HG03342 (cell line): Measurements from ENCODE around the gene ZNF230.

Experiments used
- ATAC-seq: cut with Tn5 transposase; IDR thresholded peaks from one replicate; pipeline ENCODE4 v1.9.1; 2021; ENCODE audit warnings: mild to moderate bottlenecking, moderate library complexity; ENCODE audit not compliant: unreplicated experiment

ZNF230 gene

DNA sequence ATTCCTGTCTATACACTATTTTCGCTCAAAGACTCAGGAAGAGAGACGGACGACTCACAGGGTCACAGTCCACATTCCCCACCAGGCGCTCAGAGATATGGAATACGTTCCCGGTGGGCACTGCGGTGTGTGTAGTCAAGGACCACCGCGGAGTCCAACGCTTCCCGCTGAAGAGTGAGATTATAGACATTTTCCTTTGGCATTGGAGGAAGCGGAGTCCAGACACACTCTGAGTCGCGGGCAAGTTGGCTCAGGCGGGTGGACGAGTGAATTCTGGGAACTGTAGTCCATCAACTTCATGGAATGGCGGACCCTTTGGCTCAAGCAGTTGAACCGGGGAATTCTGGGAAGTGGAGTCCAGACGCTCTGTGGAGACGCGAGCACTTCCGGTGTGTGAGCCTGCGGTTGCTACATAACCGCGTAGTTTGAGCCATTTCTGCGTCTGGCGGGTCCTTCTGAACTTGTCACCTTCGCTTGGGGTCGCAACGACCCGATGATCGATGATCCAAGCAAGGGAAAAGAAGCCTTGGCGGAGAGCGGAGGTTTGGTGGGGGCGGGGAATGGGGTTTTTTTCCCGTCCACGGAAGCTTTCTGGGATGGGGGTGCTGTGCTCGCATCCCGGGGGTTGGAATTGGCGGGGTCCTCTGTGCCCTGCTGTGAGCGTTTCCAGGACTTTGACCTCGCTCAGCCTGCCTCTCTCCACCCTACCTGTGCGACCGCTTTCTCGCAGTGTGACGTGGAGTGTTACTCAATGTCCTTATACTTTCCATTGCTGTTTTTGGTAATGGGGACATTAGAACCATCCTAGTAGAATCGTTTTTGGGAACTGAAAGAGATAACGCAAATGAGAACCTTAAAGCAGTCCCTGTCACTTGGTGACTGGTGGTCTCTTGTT is at the start of gene ZNF230:
Gene ZNF230 (plus strand): TSS at position 392 of the 895 bp plus-strand sequence. CDS start 4,122 bp downstream, outside the sequence.
- peak; percentile 92 for ATAC-seq

- no peak for ATAC-seq
These were observed 45.9 kb upstream of the ZNF230 start for GRCh38 chr19:43956827-43957226.

DNA sequence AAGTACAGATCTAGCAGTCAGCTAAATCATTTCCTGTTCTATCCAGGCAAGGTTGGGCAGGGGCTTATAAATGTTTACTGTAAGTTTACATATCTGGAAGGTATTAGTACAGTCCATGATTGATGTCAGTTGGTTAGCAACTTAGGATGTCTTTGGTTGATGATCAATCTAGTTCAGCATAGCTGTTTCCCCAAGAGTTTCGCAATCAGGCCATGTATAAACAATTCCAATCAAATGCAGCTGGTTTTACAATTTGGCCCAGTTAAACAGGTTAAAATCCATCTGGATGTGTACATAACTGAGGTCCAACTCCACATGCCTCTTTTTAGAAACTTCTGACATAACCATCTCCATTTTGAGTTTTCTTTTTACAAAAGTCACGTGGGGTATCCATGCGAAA is 44.9 kb upstream of the ZNF230 start:
- ATAC-seq = no peak

GRCh38 chr19:43960411-43960810 is 42.3 kb upstream of the ZNF230 start:
- no peak for ATAC-seq

DNA sequence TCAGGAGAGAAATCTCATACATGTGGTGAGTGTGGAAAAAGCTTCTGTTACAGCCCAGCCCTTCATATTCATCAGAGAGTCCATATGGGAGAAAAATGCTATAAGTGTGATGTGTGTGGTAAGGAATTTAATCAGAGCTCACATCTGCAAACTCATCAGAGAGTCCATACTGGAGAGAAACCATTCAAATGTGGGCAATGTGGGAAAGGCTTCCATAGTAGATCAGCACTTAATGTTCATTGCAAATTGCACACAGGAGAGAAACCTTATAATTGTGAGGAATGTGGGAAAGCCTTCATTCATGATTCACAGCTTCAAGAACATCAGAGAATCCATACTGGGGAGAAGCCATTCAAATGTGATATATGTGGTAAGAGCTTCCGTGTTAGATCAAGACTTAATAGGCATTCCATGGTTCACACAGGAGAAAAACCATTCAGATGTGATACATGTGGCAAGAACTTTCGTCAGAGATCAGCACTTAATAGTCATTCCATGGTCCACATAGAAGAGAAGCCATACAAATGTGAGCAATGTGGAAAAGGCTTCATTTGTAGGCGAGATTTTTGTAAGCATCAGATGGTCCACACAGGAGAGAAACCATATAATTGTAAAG is 36.6 kb upstream of the ZNF230 start:
- ATAC-seq = no peak

GRCh38 chr19:43976732-43977131 is 26.0 kb upstream of the ZNF230 start:
- ATAC-seq = no peak

DNA sequence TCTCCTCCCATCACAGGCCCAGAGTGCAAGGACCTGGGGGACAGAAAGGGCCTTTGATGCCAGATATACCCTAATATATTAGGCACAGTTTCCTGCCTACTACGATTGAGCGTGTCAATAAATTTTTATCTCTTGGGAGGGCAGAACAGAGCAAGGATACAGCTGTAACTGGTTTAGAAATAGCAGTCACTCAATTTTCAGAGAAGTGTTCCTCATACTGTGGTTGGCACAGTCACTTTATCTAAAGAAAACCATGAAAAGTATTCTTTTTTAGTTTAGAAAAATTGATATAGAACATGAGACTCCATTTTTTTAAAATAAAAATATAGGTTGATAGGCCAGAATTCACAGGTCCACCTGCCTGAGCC is 19.2 kb upstream of the ZNF230 start:
- ATAC-seq = peak; percentile 13

- ATAC-seq = peak; percentile 89
These were observed 18.7 kb upstream of the ZNF230 start, which contains the start of gene ZNF155 for GRCh38 chr19:43983912-43984686. Gene ZNF155 (plus strand): TSS chr19:43984188. CDS start chr19:43988544, 4,356 bp downstream.

GRCh38 chr19:43984687-43985000 is 18.1 kb upstream of the ZNF230 start:
- ATAC-seq = no peak

- no peak for ATAC-seq
These were observed 5.0 kb upstream of the ZNF230 start for GRCh38 chr19:43997631-43998290.

GRCh38 chr19:44002212-44002565 is 568 bp upstream of the ZNF230 start:
- ATAC-seq = no peak

DNA sequence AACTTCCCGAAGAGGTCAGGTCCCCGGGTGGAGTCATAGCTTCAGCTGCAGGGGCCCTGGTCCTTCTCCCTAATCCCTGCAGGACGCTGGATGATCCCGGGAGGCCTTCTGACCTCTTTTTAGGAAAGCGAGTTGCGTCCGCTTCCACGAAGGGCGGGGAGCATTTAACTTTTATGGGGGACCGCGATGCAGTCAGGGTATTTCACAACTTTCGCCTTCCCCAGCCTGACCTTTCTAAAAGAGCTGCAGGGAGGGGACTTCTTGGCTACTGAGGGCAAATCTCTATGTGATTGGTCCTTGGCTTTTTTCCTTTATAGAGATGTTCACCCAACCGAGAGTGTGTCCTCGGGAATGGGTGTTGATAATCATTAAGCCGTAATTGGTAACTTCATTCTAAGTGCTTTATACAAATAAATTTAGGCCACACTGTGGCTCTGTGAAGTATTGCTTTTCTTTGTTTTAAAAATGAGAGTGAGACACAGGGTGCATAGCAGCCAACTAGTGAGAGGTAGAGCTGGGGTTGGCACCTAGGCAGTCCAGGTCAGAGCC is 778 bp downstream of the ZNF230 start:
- peak; percentile 36 for ATAC-seq

GRCh38 chr19:44005973-44006372 is 3.2 kb downstream of the ZNF230 start:
- ATAC-seq = no peak

DNA sequence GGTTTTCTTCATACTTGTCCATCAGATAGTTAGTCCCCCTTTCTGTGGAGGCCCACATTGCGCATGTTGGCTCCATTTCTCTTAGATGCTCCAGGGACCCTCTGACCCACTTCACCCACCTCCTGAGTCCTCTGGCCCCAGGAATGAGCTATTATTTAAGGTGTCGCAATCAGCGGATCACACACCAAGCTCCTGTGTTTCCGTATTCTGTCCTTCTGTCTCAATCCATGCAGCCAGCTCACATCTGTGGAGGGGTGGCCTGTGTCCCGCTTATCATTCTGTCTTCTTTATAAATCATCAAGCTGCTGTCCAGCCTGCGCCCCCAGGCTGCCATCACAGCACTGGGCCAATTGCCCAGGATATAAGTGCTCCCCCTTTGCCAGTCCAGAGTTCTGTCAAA is 4.7 kb downstream of the ZNF230 start:
- ATAC-seq = no peak

GRCh38 chr19:44010468-44010867 is 7.7 kb downstream of the ZNF230 start:
- ATAC-seq = no peak

- no peak for ATAC-seq
These were observed 16.7 kb downstream of the ZNF230 start for GRCh38 chr19:44019498-44019897.

DNA sequence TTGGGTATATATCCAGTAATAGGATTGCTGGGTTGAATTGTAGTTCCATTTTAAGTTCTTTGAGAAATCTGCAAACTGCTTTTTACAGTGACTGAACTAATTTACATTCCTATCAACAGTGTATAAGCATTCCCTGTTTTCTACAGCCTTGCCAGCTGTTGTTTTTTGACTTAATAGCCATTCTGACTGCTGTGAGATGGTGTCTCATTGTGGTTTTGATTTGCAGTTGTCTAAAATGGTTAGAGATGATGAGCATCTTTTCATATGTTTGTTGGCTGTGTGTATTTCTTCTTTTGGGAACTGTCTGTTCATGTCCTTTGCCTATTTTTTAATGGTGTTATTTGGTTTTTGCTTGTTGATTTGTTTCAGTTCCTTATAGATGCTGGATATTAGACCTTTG is 18.5 kb downstream of the ZNF230 start:
- no peak for ATAC-seq

GRCh38 chr19:44024900-44025216 is 22.1 kb downstream of the ZNF230 start:
- no peak for ATAC-seq

DNA sequence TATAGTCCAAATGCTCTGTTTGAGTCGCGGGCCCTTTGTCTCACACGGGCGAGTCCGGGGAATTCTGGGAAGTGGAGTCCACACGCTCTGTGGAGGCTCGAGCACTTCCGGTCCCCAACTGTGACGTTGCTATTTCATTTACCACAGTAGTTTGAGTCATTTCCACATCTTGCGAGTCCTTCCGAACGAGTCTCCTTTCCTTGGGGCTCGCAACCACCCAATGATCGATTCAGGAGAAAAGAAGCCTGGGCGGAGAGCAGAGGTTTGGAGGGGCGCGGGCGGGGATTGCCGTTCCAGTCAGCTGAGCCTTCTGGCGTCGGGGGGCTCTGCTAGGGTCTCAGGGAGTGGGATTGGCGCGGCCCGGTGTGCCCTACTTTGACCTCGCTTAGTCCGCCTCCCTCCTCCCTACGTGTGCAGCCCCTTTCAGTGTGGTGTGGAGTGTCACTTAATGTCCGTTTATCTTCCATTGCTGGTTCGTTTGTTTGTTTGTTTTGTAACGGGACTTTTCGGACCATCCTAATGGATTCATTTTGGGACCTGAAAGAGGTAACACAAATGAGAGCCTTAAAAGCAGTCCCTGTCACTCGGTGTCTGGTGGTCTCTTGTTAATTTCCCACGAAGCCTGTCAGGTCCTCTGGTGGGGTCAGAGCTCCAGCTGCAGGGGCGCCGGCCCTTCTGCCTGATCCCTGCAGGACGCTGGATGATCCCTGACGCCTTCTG is 22.6 kb downstream of the ZNF230 start, which contains the start of gene ZNF222:
Gene ZNF222 (plus strand): TSS at position 163 of the 720 bp plus-strand sequence. CDS start 58 bp downstream, at position 221.
- peak; percentile 95 for ATAC-seq

GRCh38 chr19:44026622-44027021 is 23.9 kb downstream of the ZNF230 start:
- no peak for ATAC-seq
